HG03095 (cell line): ENCODE data around the gene ZFHX2.

Experiments
- ATAC-seq: cut with Tn5 transposase; IDR thresholded peaks from one replicate; pipeline ENCODE4 v1.9.1; 2021; ENCODE audit warnings: moderate library complexity; ENCODE audit not compliant: unreplicated experiment

ZFHX2 gene

GRCh38 chr14:23561873-23562821, 10.6 kb upstream of the ZFHX2 start:
- ATAC-seq, result no peak

GRCh38 chr14:23561259-23561658, 9.7 kb upstream of the ZFHX2 start:
- ATAC-seq, result no peak

- no peak for ATAC-seq
Measured at GRCh38 chr14:23559926-23560520, 8.5 kb upstream of the ZFHX2 start.

DNA sequence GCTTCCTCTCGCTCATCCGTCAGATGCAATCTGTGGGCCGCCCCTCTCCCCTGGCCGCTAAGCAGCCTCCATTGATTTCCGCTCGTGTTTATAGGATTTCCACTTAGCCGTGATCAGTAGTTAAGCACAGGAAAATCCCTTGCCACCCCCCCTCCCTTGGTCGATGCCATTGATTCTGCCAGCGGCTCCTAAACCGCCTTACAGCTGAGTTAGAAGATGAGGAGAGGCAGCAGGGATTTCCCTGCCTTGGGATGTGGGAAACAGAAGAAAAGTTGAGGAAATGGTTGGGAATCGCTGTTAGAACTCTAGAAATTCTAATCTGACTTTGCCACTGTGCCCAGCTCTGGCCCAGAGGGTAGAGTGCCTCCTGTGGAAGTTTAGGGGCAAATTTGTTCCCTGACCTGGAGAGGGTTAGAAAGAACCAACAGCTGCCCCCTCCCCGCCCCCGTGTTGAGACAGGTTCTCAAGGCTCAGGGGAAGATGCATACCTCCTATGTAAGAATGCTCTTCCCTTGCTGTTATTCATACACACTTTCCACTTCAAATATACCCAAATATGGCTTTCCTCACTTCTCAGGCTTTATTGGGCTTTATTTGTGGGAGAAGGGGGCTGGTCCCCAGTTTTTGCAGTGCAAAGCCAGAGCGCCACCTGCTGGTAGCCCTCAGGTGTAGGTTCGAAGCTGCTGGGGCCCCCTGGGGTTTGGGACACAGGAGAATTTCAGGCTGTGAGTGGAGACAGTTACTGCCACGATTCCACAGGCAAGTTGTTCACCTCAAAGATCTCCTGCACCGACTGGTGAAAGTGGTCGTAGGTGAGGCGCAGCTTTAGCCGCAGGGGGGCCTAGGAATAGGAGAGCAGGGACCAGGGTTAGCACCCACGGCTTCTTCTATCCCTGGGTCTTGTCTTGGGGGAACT, 7.7 kb upstream of the ZFHX2 start:
- no peak for ATAC-seq

DNA sequence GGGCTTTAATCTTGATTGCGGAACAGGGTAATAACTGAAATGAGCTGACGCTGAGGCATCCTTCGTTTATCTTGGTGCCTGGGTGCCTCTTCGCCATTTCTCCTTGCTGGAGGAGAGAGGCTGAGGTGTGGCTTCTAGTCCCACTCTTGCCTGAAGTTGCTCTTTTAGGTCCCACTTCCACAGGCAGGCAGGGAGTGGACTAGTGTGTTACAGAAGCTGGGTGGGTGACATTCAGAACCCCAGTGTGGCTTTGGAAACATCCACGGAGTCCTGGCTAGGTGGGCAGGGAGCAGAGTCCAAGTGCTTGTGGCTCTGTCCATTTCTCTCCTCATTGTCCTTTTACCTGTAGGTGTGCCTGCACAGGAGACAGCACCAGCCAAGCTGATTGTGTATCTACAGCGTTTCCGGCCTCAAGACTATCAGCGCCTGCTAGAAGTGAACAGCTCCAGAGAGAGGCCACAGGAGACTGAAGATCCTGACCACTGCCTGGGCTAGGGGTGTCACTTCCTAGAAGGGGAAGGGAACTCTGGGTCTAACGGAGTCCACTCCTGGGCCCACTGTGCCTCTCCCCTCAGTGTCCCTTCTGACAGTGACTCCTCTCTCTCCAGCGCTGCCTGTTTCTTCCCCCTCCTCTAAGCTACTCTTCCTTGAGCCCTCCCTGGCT, 6.9 kb upstream of the ZFHX2 start:
- ATAC-seq, result no peak

- ATAC-seq, result no peak
Measured at GRCh38 chr14:23557946-23558345, 6.4 kb upstream of the ZFHX2 start.

DNA sequence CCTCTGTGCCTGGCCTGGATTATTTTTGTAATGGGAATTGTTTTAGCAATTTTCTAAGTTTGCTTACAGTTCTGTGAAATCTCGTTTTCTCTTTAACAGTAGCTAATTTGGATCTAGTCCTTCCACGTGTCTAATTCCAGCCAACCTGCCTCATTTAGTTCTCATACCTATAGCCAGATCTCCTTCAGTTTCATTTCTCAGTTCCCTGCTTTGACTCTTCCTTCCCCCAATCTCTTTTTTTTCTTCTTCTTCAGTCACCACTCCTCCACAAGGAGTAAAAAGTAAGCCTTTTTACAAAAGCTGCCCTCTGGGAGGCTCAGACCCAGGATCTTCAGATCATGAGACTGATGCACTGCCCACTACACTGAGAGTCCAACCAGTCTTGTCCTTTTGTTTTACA, 6.0 kb upstream of the ZFHX2 start:
- no peak for ATAC-seq

GRCh38 chr14:23556700-23557440, 5.3 kb upstream of the ZFHX2 start:
- no peak for ATAC-seq

- ATAC-seq, result peak; percentile 78
Measured at GRCh38 chr14:23555882-23556699, 4.5 kb upstream of the ZFHX2 start, which contains the start of gene THTPA. Gene THTPA (plus strand): TSS chr14:23556271. CDS start chr14:23556758, 487 bp downstream.

- ATAC-seq, result peak; percentile 3
Measured at GRCh38 chr14:23555533-23555881, 3.9 kb upstream of the ZFHX2 start.

- no peak for ATAC-seq
Measured at GRCh38 chr14:23550812-23551265, 726 bp downstream of the ZFHX2 start.

DNA sequence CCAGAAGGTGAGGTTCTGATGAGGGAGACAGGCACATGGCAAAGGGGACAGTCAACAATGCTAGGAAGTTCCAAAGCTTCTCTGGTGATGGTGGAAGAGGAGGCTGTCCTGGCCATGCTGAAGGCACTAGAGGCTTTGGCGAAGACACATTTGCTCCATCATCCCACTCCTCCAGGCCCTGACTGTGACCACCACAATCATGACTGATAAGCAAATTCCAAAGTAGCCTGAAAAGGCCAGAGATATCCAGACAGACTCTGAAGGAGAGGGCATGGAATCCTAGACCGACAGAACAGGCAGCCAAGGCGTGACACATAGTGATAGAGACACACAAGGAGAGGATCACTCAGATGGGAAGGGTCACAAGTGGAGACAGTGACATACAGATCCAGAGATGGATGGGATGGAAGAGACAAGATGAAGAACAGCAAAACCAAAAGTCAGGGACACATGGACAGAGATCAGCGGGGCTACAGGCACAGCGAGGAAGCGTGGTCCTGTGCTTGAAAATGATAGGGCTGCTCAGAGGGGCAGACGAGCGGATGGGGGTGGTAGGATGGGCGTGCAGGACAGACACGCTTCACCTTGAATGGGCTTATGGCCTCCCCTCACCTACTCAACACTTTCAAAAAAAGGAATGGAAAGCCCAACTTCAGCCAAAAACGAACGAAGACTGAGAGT, 1.3 kb downstream of the ZFHX2 start:
- ATAC-seq, result no peak

GRCh38 chr14:23548351-23549318, 2.9 kb downstream of the ZFHX2 start:
- no peak for ATAC-seq

DNA sequence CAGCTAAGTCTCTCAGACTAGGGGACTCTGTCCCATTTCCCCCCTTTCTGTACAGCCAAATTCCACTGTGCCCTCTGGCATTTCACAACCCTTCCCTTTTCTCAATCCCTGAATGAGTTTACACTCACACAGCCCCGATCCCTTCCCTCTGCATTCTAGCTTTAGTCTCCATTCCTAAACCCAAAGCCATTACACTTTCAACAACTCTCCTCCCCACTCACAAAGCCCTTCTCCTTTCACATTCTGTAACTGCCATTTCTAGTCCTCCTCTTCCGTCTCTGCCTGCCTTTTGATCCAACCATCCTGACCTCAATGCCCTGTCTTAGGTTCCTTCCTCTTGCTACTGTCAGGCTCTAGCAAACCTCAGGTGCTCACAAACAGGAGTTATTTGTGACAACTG, 3.6 kb downstream of the ZFHX2 start:
- no peak for ATAC-seq

GRCh38 chr14:23546450-23547035, 5.0 kb downstream of the ZFHX2 start:
- no peak for ATAC-seq

DNA sequence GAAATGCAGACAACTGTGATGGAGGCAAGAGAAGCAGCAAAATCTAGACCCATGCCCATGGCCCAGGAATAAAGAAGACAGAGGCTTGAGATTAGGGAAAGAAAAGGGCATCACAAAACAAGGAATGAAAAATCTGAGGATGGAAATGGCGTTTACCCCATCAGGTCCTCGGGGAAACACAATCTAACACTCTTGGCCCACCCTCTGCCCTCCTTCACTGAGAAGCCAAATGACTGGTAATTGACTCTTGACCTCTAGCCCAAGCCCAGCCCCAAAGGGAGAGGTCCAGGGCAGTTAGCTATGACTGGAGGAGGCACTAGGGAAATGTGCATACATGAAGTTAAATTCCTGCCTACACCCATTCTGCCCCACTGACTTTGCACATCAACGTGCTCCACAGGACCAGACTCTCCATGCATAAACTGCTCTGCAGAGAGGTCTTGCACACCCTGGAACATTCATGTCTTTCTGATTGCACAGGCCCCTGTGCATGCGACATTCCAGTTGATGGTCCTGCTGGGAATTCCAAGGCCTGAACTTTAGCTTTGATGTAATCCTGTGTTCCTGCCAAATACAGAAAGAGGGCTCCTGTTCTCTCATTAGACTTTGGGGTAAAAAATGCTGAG, 5.7 kb downstream of the ZFHX2 start:
- ATAC-seq, result no peak
